ENCODE measurements around the gene FUS. TPM values are rescaled to one million over a fixed set of nuclear protein-coding genes. Genes with fewer than 3 reads are reported as not detected.

FUS gene
- total and polyA plus RNA-seq, 2 donors (not counting 1 experiment from before 2014, with no cell fraction given), result 44.3 to 199 TPM

GRCh38 chr16:31131416-31131815 lies 48.5 kb upstream of the FUS start:
- no peak overlapping the region for H3K9ac ChIP-seq (ENCODE audit: insufficient read depth, low read length)
- no peak for DNase-seq (ENCODE audit: low read depth in 2 of 2)
- H3K79me2 ChIP-seq (ENCODE audit: control insufficient read depth, insufficient read depth, low read length), result no peaks in the 10 kb centered on the region

DNA sequence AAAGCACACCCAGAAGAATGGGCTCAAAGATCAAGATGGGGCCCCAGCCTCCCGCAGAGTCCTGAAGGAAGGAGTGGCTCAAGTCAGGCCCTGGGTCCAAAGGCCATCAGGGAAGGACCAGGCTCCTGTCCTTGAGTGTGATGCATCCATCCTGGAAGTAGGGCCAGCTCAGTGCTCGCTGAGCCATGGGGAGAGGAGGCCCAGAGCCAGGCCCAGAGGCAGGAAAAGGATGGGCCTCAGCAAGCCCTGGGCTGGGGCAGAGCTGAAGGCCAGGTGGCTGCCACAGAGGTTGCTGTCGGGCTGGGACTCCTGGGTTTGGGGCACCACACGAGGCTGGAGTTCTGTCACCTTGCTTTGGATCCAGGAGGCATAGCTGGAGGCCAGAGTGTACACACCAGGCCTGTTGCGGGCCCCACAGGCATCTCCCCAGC lies 48.1 kb upstream of the FUS start:
- no peaks in the 10 kb centered on the region for H3K4me1 ChIP-seq (ENCODE audit: control insufficient read depth, extremely low read depth, insufficient read depth, low read length)
- no peaks in the 10 kb centered on the region for H3K79me2 ChIP-seq (ENCODE audit: control insufficient read depth, insufficient read depth, low read length)
- H3K27ac ChIP-seq (ENCODE audit: insufficient read depth, low read length), result no peak overlapping the region
- DNase-seq (ENCODE audit: low read depth in 2 of 2), result no peak
- H3K36me3 ChIP-seq (ENCODE audit: control insufficient read depth, insufficient read depth, low read length), result peaks cover 5% of the 10 kb centered on the region
- no peaks in the 10 kb centered on the region for H4K20me1 ChIP-seq (ENCODE audit: control insufficient read depth, extremely low read depth, insufficient read depth, low read length)
- H3K4me3 ChIP-seq (replicated peaks in 1 of 4; ENCODE audit: control extremely low read depth in 1 of 4, insufficient read depth in 1 of 4, low read depth in 3 of 4, low read length in 4 of 4), result no peak overlapping the region
- H3K4me2 ChIP-seq (ENCODE audit: extremely low read depth, insufficient read depth, low read length), result no peak overlapping the region
- H2AFZ ChIP-seq (ENCODE audit: low read length), result no peak overlapping the region
- no peaks in the 10 kb centered on the region for H3K9me3 ChIP-seq (ENCODE audit: control insufficient read depth, insufficient read depth, low read depth, low read length)
- H3K9ac ChIP-seq (ENCODE audit: insufficient read depth, low read length), result no peak overlapping the region
- no peaks in the 10 kb centered on the region for H3K27me3 ChIP-seq (ENCODE audit: control insufficient read depth, insufficient read depth, low read length)
- no peak for TF ChIP-seq EZH2 (IDR thresholded peaks at IDR 0.05; ENCODE audit: low read length, missing control alignments)
- TF ChIP-seq CTCF (conservative IDR thresholded peaks at IDR 0.05 in 1 of 2, IDR thresholded peaks at IDR 0.05 in 1 of 2; ENCODE audit: low read depth in 1 of 2, low read length in 2 of 2), result no peak

More at GRCh38 chr16:31131416-31131815, 48.5 kb upstream of the FUS start:
- Histone ChIP-seq H3K4me3 (replicated peaks in 1 of 4; ENCODE audit: control extremely low read depth in 1 of 4, insufficient read depth in 1 of 4, low read depth in 3 of 4, low read length in 4 of 4) (no peak overlapping the region), H3K27ac (ENCODE audit: insufficient read depth, low read length) (no peak overlapping the region), H3K36me3 (ENCODE audit: control insufficient read depth, insufficient read depth, low read length) (peaks cover 5% of the 10 kb centered on the region), H3K4me2 (ENCODE audit: extremely low read depth, insufficient read depth, low read length) (no peak overlapping the region), H3K9me3 (ENCODE audit: control insufficient read depth, insufficient read depth, low read depth, low read length) (no peaks in the 10 kb centered on the region), H2AFZ (ENCODE audit: low read length) (no peak overlapping the region), H3K27me3 (ENCODE audit: control insufficient read depth, insufficient read depth, low read length) (no peaks in the 10 kb centered on the region), H4K20me1 (ENCODE audit: control insufficient read depth, extremely low read depth, insufficient read depth, low read length) (no peaks in the 10 kb centered on the region), H3K4me1 (ENCODE audit: control insufficient read depth, extremely low read depth, insufficient read depth, low read length) (no peaks in the 10 kb centered on the region)
- TF ChIP-seq CTCF (conservative IDR thresholded peaks at IDR 0.05 in 1 of 2, IDR thresholded peaks at IDR 0.05 in 1 of 2; ENCODE audit: low read depth in 1 of 2, low read length in 2 of 2), result no peak
- no peak for TF ChIP-seq EZH2 (IDR thresholded peaks at IDR 0.05; ENCODE audit: low read length, missing control alignments)

DNA sequence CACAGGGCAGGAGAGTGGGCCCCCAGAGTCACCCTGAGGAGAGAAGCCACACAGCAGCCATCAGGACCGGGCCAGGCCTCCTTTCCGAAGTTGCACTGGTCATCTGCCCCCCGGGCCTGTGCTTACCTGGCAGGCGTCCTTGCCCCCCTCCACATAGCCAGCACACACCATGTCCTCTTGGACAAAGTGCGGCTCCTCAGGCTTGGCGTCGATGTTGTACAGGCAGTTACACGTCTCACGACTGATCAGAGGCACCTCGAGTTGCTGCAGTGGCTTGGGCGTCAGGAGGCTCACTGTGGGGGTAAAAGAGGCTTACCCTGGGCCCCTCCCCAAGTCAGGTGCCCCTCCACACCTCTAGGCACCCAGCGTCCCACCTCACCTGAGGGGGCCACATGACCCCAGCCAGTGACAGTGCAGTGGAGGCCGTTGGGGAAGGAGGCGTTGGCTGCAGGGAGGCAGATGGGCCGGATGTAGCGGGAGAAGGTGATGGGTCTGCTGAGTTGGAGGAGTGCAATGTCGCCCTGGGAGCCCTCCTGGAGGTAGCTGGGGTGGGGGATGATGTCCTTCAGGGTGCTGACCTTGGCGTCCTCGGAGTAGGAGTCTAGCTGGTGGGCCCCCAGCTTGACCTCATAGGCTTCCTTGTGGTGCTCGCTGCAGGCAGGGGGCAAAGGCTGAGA lies 47.5 kb upstream of the FUS start:
- H3K27me3 ChIP-seq (ENCODE audit: control insufficient read depth, insufficient read depth, low read length), result no peaks in the 10 kb centered on the region
- H3K4me2 ChIP-seq (ENCODE audit: extremely low read depth, insufficient read depth, low read length), result no peak overlapping the region
- no peak for DNase-seq (ENCODE audit: low read depth in 2 of 2)
- H4K20me1 ChIP-seq (ENCODE audit: control insufficient read depth, extremely low read depth, insufficient read depth, low read length), result no peaks in the 10 kb centered on the region
- H2AFZ ChIP-seq (ENCODE audit: low read length), result no peak overlapping the region
- TF ChIP-seq CTCF (conservative IDR thresholded peaks at IDR 0.05 in 1 of 2, IDR thresholded peaks at IDR 0.05 in 1 of 2; ENCODE audit: low read depth in 1 of 2, low read length in 2 of 2) (no peak), EZH2 (IDR thresholded peaks at IDR 0.05; ENCODE audit: low read length, missing control alignments) (no peak)
- no peak overlapping the region for H3K4me3 ChIP-seq (replicated peaks in 1 of 4; ENCODE audit: control extremely low read depth in 1 of 4, insufficient read depth in 1 of 4, low read depth in 3 of 4, low read length in 4 of 4)
- no peaks in the 10 kb centered on the region for H3K79me2 ChIP-seq (ENCODE audit: control insufficient read depth, insufficient read depth, low read length)
- no peak overlapping the region for H3K27ac ChIP-seq (ENCODE audit: insufficient read depth, low read length)
- H3K9ac ChIP-seq (ENCODE audit: insufficient read depth, low read length), result no peak overlapping the region
- peaks cover 2% of the 10 kb centered on the region for H3K36me3 ChIP-seq (ENCODE audit: control insufficient read depth, insufficient read depth, low read length)
- no peaks in the 10 kb centered on the region for H3K9me3 ChIP-seq (ENCODE audit: control insufficient read depth, insufficient read depth, low read depth, low read length)
- H3K4me1 ChIP-seq (ENCODE audit: control insufficient read depth, extremely low read depth, insufficient read depth, low read length), result no peaks in the 10 kb centered on the region
